ENCODE results near the gene SCG3. TPM values are rescaled to one million over a fixed set of nuclear protein-coding genes. Genes with fewer than 3 reads are reported as not detected.

Gene SCG3
- total and polyA plus RNA-seq, 2 of the 13 experiments (the other 11 are each of a cell fraction or from before 2014, with no cell fraction given) = not detected

GRCh38 chr15:51681303-51681963 lies at the start of gene SCG3 (continued):
- TF ChIP-seq ZSCAN9 (CRISPR knock-in tag; IDR thresholded peaks at IDR 0.05; ENCODE audit: borderline replicate concordance) = peak; percentile 83; the same call in 1 of the 2 replicates
- peak; percentile 83 for TF ChIP-seq BORCS8-MEF2B (CRISPR knock-in tag; IDR thresholded peaks at IDR 0.05)
- TF ChIP-seq ZHX2 (IDR thresholded peaks at IDR 0.05; ENCODE audit: low read depth) = no peak
- TF ChIP-seq ZHX2 (CRISPR knock-in tag; IDR thresholded peaks at IDR 0.05; ENCODE audit: borderline replicate concordance) = 0 out of 2 replicates have a peak, but pooled peaks have one; percentile 70
- peak; percentile 72; the same call in 1 of the 2 replicates for TF ChIP-seq ZNF441 (CRISPR knock-in tag; IDR thresholded peaks at IDR 0.05; ENCODE audit: borderline replicate concordance)
- no peak for TF ChIP-seq NR1H2 (CRISPR knock-in tag; IDR thresholded peaks at IDR 0.05; ENCODE audit: borderline replicate concordance, low read depth)
- TF ChIP-seq RFX5 (IDR thresholded peaks at IDR 0.05; ENCODE audit: low read depth, low read length) = no peak
- TF ChIP-seq ATF3 (CRISPR knock-in tag; IDR thresholded peaks at IDR 0.05) = peak; percentile 58; the same call in 1 of the 2 replicates
- TF ChIP-seq E2F2 (CRISPR knock-in tag; IDR thresholded peaks at IDR 0.05; ENCODE audit: borderline replicate concordance) = peak; percentile 45; the same call in 1 of the 2 replicates
- no peak for TF ChIP-seq BCL3 (CRISPR knock-in tag; IDR thresholded peaks at IDR 0.05)
- TF ChIP-seq HMGXB3 (CRISPR knock-in tag; IDR thresholded peaks at IDR 0.05; ENCODE audit: borderline replicate concordance) = peak; percentile 80
- peak; percentile 26; the same call in 1 of the 2 replicates for TF ChIP-seq DRAP1 (CRISPR knock-in tag; IDR thresholded peaks at IDR 0.05)
- TF ChIP-seq DNMT1 (CRISPR knock-in tag; IDR thresholded peaks at IDR 0.05) = 0 out of 2 replicates have a peak, but pooled peaks have one; percentile 37
- no peak for TF ChIP-seq ZKSCAN8 (CRISPR knock-in tag; IDR thresholded peaks at IDR 0.05; ENCODE audit: borderline replicate concordance)
